ENCODE data around the gene RRBP1. TPM values are rescaled to one million over a fixed set of nuclear protein-coding genes. Genes with fewer than 3 reads are reported as not detected.

Gene RRBP1
- total RNA-seq, 1 experiment from 2014 or later = 106 TPM

- no peak for DNase-seq (ENCODE audit: low read depth)
Measured at GRCh38 chr20:17681726-17682102, 328 bp downstream of the RRBP1 start.

- DNase-seq (ENCODE audit: low read depth) = peak; percentile 53
Measured at GRCh38 chr20:17680836-17681725, 961 bp downstream of the RRBP1 start.

- peak; percentile 34 for DNase-seq (ENCODE audit: low read depth)
Measured at GRCh38 chr20:17679941-17680835, 1.9 kb downstream of the RRBP1 start.

- DNase-seq (ENCODE audit: low read depth) = no peak
Measured at GRCh38 chr20:17678886-17679285, 3.2 kb downstream of the RRBP1 start.

GRCh38 chr20:17678295-17678694 lies 3.7 kb downstream of the RRBP1 start:
- DNase-seq (ENCODE audit: low read depth) = no peak

GRCh38 chr20:17676942-17677341 lies 5.1 kb downstream of the RRBP1 start:
- no peak for DNase-seq (ENCODE audit: low read depth)

GRCh38 chr20:17676378-17676759 lies 5.7 kb downstream of the RRBP1 start:
- no peak for DNase-seq (ENCODE audit: low read depth)

- DNase-seq (ENCODE audit: low read depth) = no peak
Measured at GRCh38 chr20:17675519-17676377, 6.3 kb downstream of the RRBP1 start.

- DNase-seq (ENCODE audit: low read depth) = no peak
Measured at GRCh38 chr20:17674722-17675518, 7.1 kb downstream of the RRBP1 start.

GRCh38 chr20:17673084-17673483 lies 9.0 kb downstream of the RRBP1 start:
- DNase-seq (ENCODE audit: low read depth) = no peak

- no peak for DNase-seq (ENCODE audit: low read depth)
Measured at GRCh38 chr20:17671565-17671964, 10.5 kb downstream of the RRBP1 start.

GRCh38 chr20:17671011-17671410 lies 11.0 kb downstream of the RRBP1 start:
- no peak for DNase-seq (ENCODE audit: low read depth)

GRCh38 chr20:17669306-17669931 lies 12.6 kb downstream of the RRBP1 start:
- no peak for DNase-seq (ENCODE audit: low read depth)

GRCh38 chr20:17668432-17668831 lies 13.6 kb downstream of the RRBP1 start:
- DNase-seq (ENCODE audit: low read depth) = no peak

GRCh38 chr20:17667445-17667844 lies 14.6 kb downstream of the RRBP1 start:
- DNase-seq (ENCODE audit: low read depth) = no peak

- DNase-seq (ENCODE audit: low read depth) = no peak
Measured at GRCh38 chr20:17666481-17666880, 15.6 kb downstream of the RRBP1 start.

GRCh38 chr20:17665756-17666155 lies 16.3 kb downstream of the RRBP1 start:
- DNase-seq (ENCODE audit: low read depth) = no peak

- no peak for DNase-seq (ENCODE audit: low read depth)
Measured at GRCh38 chr20:17664025-17664633, 17.9 kb downstream of the RRBP1 start.

GRCh38 chr20:17663486-17663885 lies 18.6 kb downstream of the RRBP1 start:
- no peak for DNase-seq (ENCODE audit: low read depth)

GRCh38 chr20:17663040-17663399 lies 19.0 kb downstream of the RRBP1 start:
- DNase-seq (ENCODE audit: low read depth) = no peak
